Endodermal cell (in vitro differentiated cells): ENCODE measurements around the gene CYP4V2. TPM values are rescaled to one million over a fixed set of nuclear protein-coding genes. Genes with fewer than 3 reads are reported as not detected.

Experiments
- DNase-seq: peaks from one replicate; pipeline ENCODE4 v3.0.0-alpha.2; 2017
- H3K27ac ChIP-seq: 2 replicates; pipeline ENCODE4 v1.5.1; 2013; ENCODE audit warnings: mild to moderate bottlenecking, low read depth, low read length, moderate library complexity
- H3K27me3 ChIP-seq: 2 replicates; pipeline ENCODE4 v1.6.1; 2013; ENCODE audit warnings: mild to moderate bottlenecking, low read length, moderate library complexity; ENCODE audit not compliant: insufficient read depth, control insufficient read depth, poor library complexity, severe bottlenecking
- H3K36me3 ChIP-seq: 2 replicates; pipeline ENCODE4 v1.7.0; 2013; ENCODE audit warnings: mild to moderate bottlenecking, low read length, moderate library complexity; ENCODE audit not compliant: control insufficient read depth, insufficient read depth
- H3K4me1 ChIP-seq: one replicate; pipeline ENCODE4 v1.7.0; 2013; ENCODE audit warnings: low read length; ENCODE audit not compliant: control insufficient read depth, insufficient read depth
- H3K4me3 ChIP-seq: 2 replicates; pipeline ENCODE4 v1.5.1; 2013; ENCODE audit warnings: mild to moderate bottlenecking, low read length, moderate library complexity
- H3K9ac ChIP-seq: 2 replicates; pipeline ENCODE4 v1.6.1; 2013; ENCODE audit warnings: mild to moderate bottlenecking, low read length, moderate library complexity; ENCODE audit not compliant: poor library complexity, severe bottlenecking; ENCODE audit errors: extremely low read depth
- H3K9me3 ChIP-seq: 2 replicates; pipeline ENCODE4 v1.6.1; 2013; ENCODE audit warnings: mild to moderate bottlenecking, low read length, moderate library complexity; ENCODE audit not compliant: control insufficient read depth
- H3K27ac Mint-ChIP-seq: 2 replicates; pipeline ENCODE4 v1.8.0; 2020; ENCODE audit warnings: mixed read lengths
- H3K27me3 Mint-ChIP-seq: 2 replicates; pipeline ENCODE4 v1.8.0; 2021; ENCODE audit warnings: mild to moderate bottlenecking, mixed read lengths; ENCODE audit not compliant: insufficient read depth
- H3K36me3 Mint-ChIP-seq: 2 replicates; pipeline ENCODE4 v1.8.0; 2020; ENCODE audit warnings: low read depth, mixed read lengths
- H3K4me1 Mint-ChIP-seq: 2 replicates; pipeline ENCODE4 v1.8.0; 2020; ENCODE audit warnings: mixed read lengths
- H3K4me3 Mint-ChIP-seq: 2 replicates; pipeline ENCODE4 v1.8.0; 2020; ENCODE audit warnings: mild to moderate bottlenecking, moderate library complexity, mixed read lengths
- H3K9me3 Mint-ChIP-seq: 2 replicates; pipeline ENCODE4 v1.8.0; 2020; ENCODE audit warnings: mild to moderate bottlenecking, mixed read lengths
- WGBS, 2 experiments: methylation state at CpG; one replicate each; pipeline versions ENCODE4 v1.1.5 to v1.1.7; 2013; ENCODE audit warnings: missing lambda C conversion rate in 2 of 2, mixed read lengths in 1 of 2; ENCODE audit not compliant: insufficient coverage in 1 of 2, insufficient read length in 1 of 2; 5-methylcytosine and 5-hydroxymethylcytosine counted together
- total RNA-seq, 2 donors: library from RNA; stranded (reverse); fragmentation: NEBNext Ultra II Directional in 1 of 2; extraction: Animal tissue kit (Norgen Biotek cat#: 25700) in 1 of 2; gene quantifications; 2 replicates in 1 of 2; 3 replicates in 1 of 2; pipeline ENCODE4 v1.2.1, GENCODE V29; 2021
- TF ChIP-seq, protein P1 (sequence below): fragments of 200-600 bp; sonication (generic); conservative IDR thresholded peaks from 2 replicates; pipeline ENCODE4 v1.5.0; 2021; ENCODE audit warnings: antibody characterized with exemption, mild to moderate bottlenecking

Gene CYP4V2
- total RNA-seq, 2 donors from 2014 or later = 2.0 to 2.1 TPM

DNA sequence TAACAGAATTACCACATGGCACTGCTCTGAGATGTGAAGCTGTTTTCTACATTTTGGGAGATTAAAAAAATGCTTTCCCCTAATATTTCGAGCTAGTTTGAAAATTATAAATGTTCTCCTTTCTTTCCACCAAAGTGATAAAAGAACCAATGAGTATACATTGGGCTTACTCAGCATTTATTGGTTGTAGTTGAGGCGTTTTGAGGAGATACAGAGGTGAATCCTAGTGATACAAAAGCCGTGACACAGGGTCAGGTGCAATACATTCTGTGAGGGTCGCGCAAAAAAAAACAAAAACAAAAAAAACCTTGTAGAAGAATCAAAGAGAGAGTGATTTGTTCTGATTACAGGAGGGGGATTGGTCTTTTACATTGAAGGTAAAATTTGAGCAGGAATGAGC, 32.4 kb upstream of the CYP4V2 start:
- Mint-ChIP-seq H3K27ac (no peak overlapping the region), H3K4me1 (peaks cover 6% of the 10 kb centered on the region), H3K36me3 (peaks cover 4% of the 10 kb centered on the region), H3K4me3 (no peak overlapping the region), H3K9me3 (no peaks in the 10 kb centered on the region), H3K27me3 (no peaks in the 10 kb centered on the region)
- TF ChIP-seq, protein P1, sequence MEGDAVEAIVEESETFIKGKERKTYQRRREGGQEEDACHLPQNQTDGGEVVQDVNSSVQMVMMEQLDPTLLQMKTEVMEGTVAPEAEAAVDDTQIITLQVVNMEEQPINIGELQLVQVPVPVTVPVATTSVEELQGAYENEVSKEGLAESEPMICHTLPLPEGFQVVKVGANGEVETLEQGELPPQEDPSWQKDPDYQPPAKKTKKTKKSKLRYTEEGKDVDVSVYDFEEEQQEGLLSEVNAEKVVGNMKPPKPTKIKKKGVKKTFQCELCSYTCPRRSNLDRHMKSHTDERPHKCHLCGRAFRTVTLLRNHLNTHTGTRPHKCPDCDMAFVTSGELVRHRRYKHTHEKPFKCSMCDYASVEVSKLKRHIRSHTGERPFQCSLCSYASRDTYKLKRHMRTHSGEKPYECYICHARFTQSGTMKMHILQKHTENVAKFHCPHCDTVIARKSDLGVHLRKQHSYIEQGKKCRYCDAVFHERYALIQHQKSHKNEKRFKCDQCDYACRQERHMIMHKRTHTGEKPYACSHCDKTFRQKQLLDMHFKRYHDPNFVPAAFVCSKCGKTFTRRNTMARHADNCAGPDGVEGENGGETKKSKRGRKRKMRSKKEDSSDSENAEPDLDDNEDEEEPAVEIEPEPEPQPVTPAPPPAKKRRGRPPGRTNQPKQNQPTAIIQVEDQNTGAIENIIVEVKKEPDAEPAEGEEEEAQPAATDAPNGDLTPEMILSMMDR = no peak
- no peak for DNase-seq
- Histone ChIP-seq H3K27me3 (no peaks in the 10 kb centered on the region), H3K4me3 (no peak overlapping the region), H3K9me3 (no peaks in the 10 kb centered on the region), H3K4me1 (peaks cover 6% of the 10 kb centered on the region), H3K27ac (no peak overlapping the region), H3K36me3 (no peaks in the 10 kb centered on the region), H3K9ac (no peak overlapping the region)
- 96% methylated on average over 5 of the region's 5 CpGs; no CpG with 5 or more reads in 1 of the 2 experiments for WGBS, 2 experiments

DNA sequence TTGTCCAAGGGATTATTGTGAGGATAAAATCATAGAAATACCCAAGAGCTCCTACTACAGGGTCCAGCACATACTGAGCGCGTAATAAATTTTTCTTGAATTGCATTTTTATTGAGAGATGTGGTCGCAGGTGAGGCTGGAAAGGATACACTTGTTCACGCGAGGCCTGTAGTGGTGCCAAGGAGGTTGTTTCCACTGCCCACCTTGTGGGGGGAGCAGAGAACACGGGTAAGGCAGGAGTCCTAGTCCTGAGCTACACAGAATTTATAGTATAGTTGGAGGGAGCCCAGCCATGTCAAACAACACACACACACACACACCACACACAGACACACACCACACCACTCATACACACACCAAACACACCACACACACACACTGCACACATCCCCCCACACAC, 31.8 kb upstream of the CYP4V2 start:
- Histone ChIP-seq H3K9me3 (no peaks in the 10 kb centered on the region), H3K4me3 (no peak overlapping the region), H3K27ac (no peak overlapping the region), H3K36me3 (no peaks in the 10 kb centered on the region), H3K9ac (no peak overlapping the region), H3K27me3 (no peaks in the 10 kb centered on the region), H3K4me1 (peaks cover 12% of the 10 kb centered on the region)
- H3K27ac Mint-ChIP-seq = no peak overlapping the region
- 95 to 100% methylated on average over 1 to 6 of the region's 6 CpGs for WGBS, 2 experiments
- H3K9me3 Mint-ChIP-seq = no peaks in the 10 kb centered on the region
- no peak overlapping the region for H3K4me3 Mint-ChIP-seq
- H3K27me3 Mint-ChIP-seq = no peaks in the 10 kb centered on the region
- TF ChIP-seq, protein P1 = no peak
- H3K4me1 Mint-ChIP-seq = peaks cover 13% of the 10 kb centered on the region
- DNase-seq = no peak
- peaks cover 4% of the 10 kb centered on the region for H3K36me3 Mint-ChIP-seq

DNA sequence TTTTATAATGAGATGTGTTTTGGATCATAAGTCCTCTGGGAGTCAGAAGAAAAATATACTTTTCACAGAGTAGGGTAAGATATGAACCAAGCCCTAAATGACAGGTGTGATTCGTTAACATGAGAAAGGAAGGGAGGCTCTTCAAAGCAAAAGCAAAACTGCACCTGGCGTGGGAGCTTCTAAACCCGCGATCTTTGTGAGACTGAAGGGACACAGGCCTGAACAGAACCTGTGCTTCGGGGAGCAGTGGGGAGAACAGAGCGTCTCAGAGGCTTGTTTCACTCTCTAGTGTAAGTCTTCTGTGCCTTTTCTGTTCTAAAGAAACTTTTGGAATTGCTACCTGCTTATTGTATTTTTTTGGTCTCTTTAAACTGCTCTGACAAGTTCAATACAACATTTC, 30.2 kb upstream of the CYP4V2 start:
- H3K4me1 ChIP-seq = peaks cover 19% of the 10 kb centered on the region
- no peak overlapping the region for H3K27ac Mint-ChIP-seq
- peaks cover 3% of the 10 kb centered on the region for H3K27me3 Mint-ChIP-seq
- no peaks in the 10 kb centered on the region for H3K9me3 ChIP-seq
- H3K27ac ChIP-seq = no peak overlapping the region
- H3K4me3 ChIP-seq = no peak overlapping the region
- peaks cover 28% of the 10 kb centered on the region for H3K4me1 Mint-ChIP-seq
- H3K27me3 ChIP-seq = no peaks in the 10 kb centered on the region
- TF ChIP-seq, protein P1 = no peak
- H3K9me3 Mint-ChIP-seq = no peaks in the 10 kb centered on the region
- H3K9ac ChIP-seq = no peak overlapping the region
- WGBS, 2 experiments = 89 to 94% methylated on average over 4 to 6 of the region's 6 CpGs
- no peak overlapping the region for H3K4me3 Mint-ChIP-seq
- DNase-seq = no peak
- no peaks in the 10 kb centered on the region for H3K36me3 ChIP-seq
- H3K36me3 Mint-ChIP-seq = no peaks in the 10 kb centered on the region
